WTC11 (cell line): ENCODE results near the gene LCN1. TPM values are rescaled to one million over a fixed set of nuclear protein-coding genes. Genes with fewer than 3 reads are reported as not detected.

Experiments
- ATAC-seq: fragments of 200-7000 bp; cut with Tn5 transposase; 2 replicates; pipeline ENCODE4 v1.10.0; 2021; ENCODE audit warnings: mild to moderate bottlenecking, moderate library complexity
- CTCF ChIA-PET: fragments of 300-600 bp; sonication (Branson Sonifier 250); formaldehyde crosslinking; loops from one replicate; lab custom pipeline; 2021; ENCODE audit warnings: antibody characterized with exemption; lab: Charles Lee
- POLR2A ChIA-PET: fragments of 350-600 bp; sonication (Branson Sonifier 250); formaldehyde crosslinking; loops from one replicate; lab custom pipeline; 2021; ENCODE audit warnings: antibody characterized with exemption; lab: Charles Lee
- DNase-seq: peaks from one replicate; pipeline ENCODE4 v3.0.0; 2021; ENCODE audit warnings: low spot score
- H3K27ac Mint-ChIP-seq: 2 replicates; pipeline ENCODE4 v1.8.0; 2021; ENCODE audit warnings: mixed read lengths
- H3K27me3 Mint-ChIP-seq: 2 replicates; pipeline ENCODE4 v1.8.0; 2021; ENCODE audit warnings: low read depth, mild to moderate bottlenecking, moderate library complexity, mixed read lengths
- H3K36me3 Mint-ChIP-seq: 2 replicates; pipeline ENCODE4 v1.8.0; 2021; ENCODE audit warnings: mixed read lengths
- H3K4me1 Mint-ChIP-seq: 2 replicates; pipeline ENCODE4 v1.8.0; 2022; ENCODE audit warnings: mixed read lengths
- H3K4me3 Mint-ChIP-seq: 2 replicates; pipeline ENCODE4 v1.8.0; 2021; ENCODE audit warnings: mild to moderate bottlenecking, moderate library complexity, mixed read lengths
- H3K9me3 Mint-ChIP-seq: 2 replicates; pipeline ENCODE4 v1.8.0; 2021; ENCODE audit warnings: mixed read lengths
- CREB1 ChIP-seq: sonication (generic); formaldehyde crosslinking; IDR thresholded peaks from 2 replicates; pipeline ENCODE4 v1.8.0; 2023; ENCODE audit warnings: mild to moderate bottlenecking, missing genetic modification reagents
- CREM ChIP-seq: sonication (generic); formaldehyde crosslinking; IDR thresholded peaks from 2 replicates; pipeline ENCODE4 v1.8.1; 2022; ENCODE audit warnings: mild to moderate bottlenecking, missing genetic modification reagents, moderate library complexity
- FOXP1 ChIP-seq: sonication (generic); formaldehyde crosslinking; IDR thresholded peaks from 2 replicates; pipeline ENCODE4 v1.8.0; 2022; ENCODE audit warnings: missing genetic modification reagents, mild to moderate bottlenecking, moderate library complexity, borderline replicate concordance
- HMGA2 ChIP-seq: fragments of 250-450 bp; sonication (Bioruptor Pico); IDR thresholded peaks from 2 replicates; pipeline ENCODE4 v1.4.0; 2021; ENCODE audit warnings: mild to moderate bottlenecking, moderate library complexity
- JUN ChIP-seq: sonication (generic); formaldehyde crosslinking; IDR thresholded peaks from 2 replicates; pipeline ENCODE4 v1.8.0; 2023; ENCODE audit warnings: mild to moderate bottlenecking, missing genetic modification reagents
- MYBL2 ChIP-seq: sonication (generic); formaldehyde crosslinking; IDR thresholded peaks from 2 replicates; pipeline ENCODE4 v1.8.1; 2023; ENCODE audit warnings: mild to moderate bottlenecking, moderate library complexity, missing genetic modification reagents
- NFATC4 ChIP-seq: fragments of 250-450 bp; sonication (Bioruptor Pico); IDR thresholded peaks from 2 replicates; pipeline ENCODE4 v1.9.0; 2021; ENCODE audit warnings: mild to moderate bottlenecking
- NR1H2 ChIP-seq: sonication (generic); formaldehyde crosslinking; IDR thresholded peaks from 2 replicates; pipeline ENCODE4 v1.9.0; 2021; ENCODE audit warnings: mild to moderate bottlenecking, moderate library complexity, missing genetic modification reagents
- NR2C2 ChIP-seq: sonication (generic); formaldehyde crosslinking; IDR thresholded peaks from 2 replicates; pipeline ENCODE4 v1.8.0; 2022; ENCODE audit warnings: mild to moderate bottlenecking, missing genetic modification reagents
- OVOL2 ChIP-seq: fragments of 250-450 bp; sonication (Bioruptor Pico); IDR thresholded peaks from 2 replicates; pipeline ENCODE4 v1.9.0; 2021; ENCODE audit warnings: mild to moderate bottlenecking, borderline replicate concordance
- RELA ChIP-seq: sonication (generic); formaldehyde crosslinking; IDR thresholded peaks from 2 replicates; pipeline ENCODE4 v1.8.1; 2022; ENCODE audit warnings: missing genetic modification reagents, mild to moderate bottlenecking, borderline replicate concordance
- SP1 ChIP-seq: sonication (generic); formaldehyde crosslinking; conservative IDR thresholded peaks from 2 replicates; pipeline ENCODE4 v1.8.1; 2022; ENCODE audit warnings: missing genetic modification reagents
- TEAD1 ChIP-seq: sonication (generic); formaldehyde crosslinking; IDR thresholded peaks from 2 replicates; pipeline ENCODE4 v1.8.0; 2022; ENCODE audit warnings: mild to moderate bottlenecking, missing genetic modification reagents
- TP53 ChIP-seq: sonication (generic); formaldehyde crosslinking; IDR thresholded peaks from 2 replicates; pipeline ENCODE4 v1.8.1; 2023; ENCODE audit warnings: mild to moderate bottlenecking, missing genetic modification reagents
- ZBTB21 ChIP-seq: sonication (generic); formaldehyde crosslinking; IDR thresholded peaks from 2 replicates; pipeline ENCODE4 v1.8.1; 2023; ENCODE audit warnings: mild to moderate bottlenecking, missing genetic modification reagents, borderline replicate concordance
- ZNF138 ChIP-seq: sonication (generic); formaldehyde crosslinking; conservative IDR thresholded peaks from 2 replicates; pipeline ENCODE4 v1.8.1; 2022; ENCODE audit warnings: mild to moderate bottlenecking, moderate library complexity, missing genetic modification reagents
- ZNF396 ChIP-seq: fragments of 250-450 bp; sonication (Bioruptor Pico); IDR thresholded peaks from 2 replicates; pipeline ENCODE4 v1.8.0; 2021; ENCODE audit warnings: mild to moderate bottlenecking, moderate library complexity, borderline replicate concordance
- total RNA-seq: library from RNA; stranded (reverse); gene quantifications from 3 replicates; pipeline ENCODE4 v1.2.3, GENCODE V29; 2021
- TF ChIP-seq, protein P1 (sequence below): fragments of 250-450 bp; sonication (Bioruptor Pico); IDR thresholded peaks from 2 replicates; pipeline ENCODE4 v1.9.0; 2021; ENCODE audit warnings: mild to moderate bottlenecking
- TF ChIP-seq, protein P2 (sequence below): sonication (generic); formaldehyde crosslinking; IDR thresholded peaks from 2 replicates; pipeline ENCODE4 v1.8.1; 2023; ENCODE audit warnings: mild to moderate bottlenecking, missing genetic modification reagents, moderate library complexity
- TF ChIP-seq, protein P3 (sequence below): sonication (generic); formaldehyde crosslinking; IDR thresholded peaks from 2 replicates; pipeline ENCODE4 v1.8.1; 2023; ENCODE audit warnings: mild to moderate bottlenecking, moderate library complexity, missing genetic modification reagents
- TF ChIP-seq, protein P4 (sequence below): sonication (generic); formaldehyde crosslinking; IDR thresholded peaks from 2 replicates; pipeline ENCODE4 v1.8.1; 2022; ENCODE audit warnings: mild to moderate bottlenecking, missing genetic modification reagents, moderate library complexity, borderline replicate concordance
- TF ChIP-seq, protein P5 (sequence below): fragments of 250-450 bp; sonication (Bioruptor Pico); IDR thresholded peaks from 2 replicates; pipeline ENCODE4 v2.1.2; 2022; ENCODE audit warnings: mild to moderate bottlenecking, moderate library complexity
- TF ChIP-seq, protein P6 (sequence below): fragments of 250-450 bp; sonication (Bioruptor Pico); IDR thresholded peaks from 2 replicates; pipeline ENCODE4 v1.9.0; 2021; ENCODE audit warnings: mild to moderate bottlenecking

The LCN1 gene
- total RNA-seq, 1 experiment from 2014 or later, result not detected

DNA sequence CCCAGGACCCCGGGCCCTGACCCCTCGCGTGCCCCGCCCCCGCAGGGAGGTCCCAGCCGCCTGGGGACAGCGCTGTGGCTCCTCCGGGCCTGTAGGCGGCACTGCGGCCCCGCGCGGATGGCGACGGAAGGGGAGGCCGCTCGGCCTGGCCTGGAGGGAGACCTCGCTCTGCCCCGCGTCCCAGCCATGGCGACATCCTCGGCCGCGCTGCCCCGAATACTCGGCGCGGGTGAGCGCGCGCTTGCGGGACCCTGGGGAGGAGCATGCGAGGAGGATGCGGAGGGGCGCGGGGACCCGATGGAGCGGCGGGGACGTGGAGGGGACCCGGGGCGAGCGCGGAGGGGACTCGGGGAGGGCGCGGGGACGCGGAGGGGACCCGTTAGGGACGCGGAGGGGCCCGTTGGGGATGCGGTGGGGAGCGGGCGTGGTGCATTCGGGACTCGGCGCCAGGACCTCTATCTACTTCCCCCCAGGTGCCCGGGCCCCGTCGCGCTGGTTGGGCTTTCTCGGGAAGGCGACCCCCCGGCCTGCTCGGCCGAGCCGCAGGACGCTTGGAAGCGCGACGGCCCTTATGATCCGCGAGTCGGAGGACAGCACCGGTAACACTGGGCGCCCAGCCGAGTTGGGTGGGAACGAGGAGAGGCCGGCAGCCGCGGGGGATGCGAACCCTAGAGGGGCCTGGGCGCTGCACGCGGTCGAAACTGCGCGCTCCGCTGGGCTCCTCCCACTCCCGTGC, 20.5 kb upstream of the LCN1 start, which contains the start of gene MRPS2 (continued):
- TF ChIP-seq ZBTB21 (peak; percentile 91; the same call in 1 of the 2 replicates), TP53 (CRISPR knock-in tag) (no peak), ZNF138 (CRISPR knock-in tag) (0 out of 2 replicates have a peak, but pooled peaks have one; percentile 74), JUN (CRISPR knock-in tag) (no peak), FOXP1 (CRISPR knock-in tag) (peak; percentile 92), HMGA2 (CRISPR knock-in tag) (no peak), NR2C2 (no peak), MYBL2 (CRISPR knock-in tag) (peak; percentile 55; the same call in 1 of the 2 replicates), TEAD1 (CRISPR knock-in tag) (peak; percentile 62), SP1 (CRISPR knock-in tag) (peak; percentile 95)
- TF ChIP-seq, protein P1, sequence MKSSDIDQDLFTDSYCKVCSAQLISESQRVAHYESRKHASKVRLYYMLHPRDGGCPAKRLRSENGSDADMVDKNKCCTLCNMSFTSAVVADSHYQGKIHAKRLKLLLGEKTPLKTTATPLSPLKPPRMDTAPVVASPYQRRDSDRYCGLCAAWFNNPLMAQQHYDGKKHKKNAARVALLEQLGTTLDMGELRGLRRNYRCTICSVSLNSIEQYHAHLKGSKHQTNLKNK (CRISPR knock-in tag), result no peak
- TF ChIP-seq, protein P2, sequence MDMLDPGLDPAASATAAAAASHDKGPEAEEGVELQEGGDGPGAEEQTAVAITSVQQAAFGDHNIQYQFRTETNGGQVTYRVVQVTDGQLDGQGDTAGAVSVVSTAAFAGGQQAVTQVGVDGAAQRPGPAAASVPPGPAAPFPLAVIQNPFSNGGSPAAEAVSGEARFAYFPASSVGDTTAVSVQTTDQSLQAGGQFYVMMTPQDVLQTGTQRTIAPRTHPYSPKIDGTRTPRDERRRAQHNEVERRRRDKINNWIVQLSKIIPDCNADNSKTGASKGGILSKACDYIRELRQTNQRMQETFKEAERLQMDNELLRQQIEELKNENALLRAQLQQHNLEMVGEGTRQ (CRISPR knock-in tag), result peak; percentile 42; the same call in 1 of the 2 replicates
- TF ChIP-seq, protein P3, sequence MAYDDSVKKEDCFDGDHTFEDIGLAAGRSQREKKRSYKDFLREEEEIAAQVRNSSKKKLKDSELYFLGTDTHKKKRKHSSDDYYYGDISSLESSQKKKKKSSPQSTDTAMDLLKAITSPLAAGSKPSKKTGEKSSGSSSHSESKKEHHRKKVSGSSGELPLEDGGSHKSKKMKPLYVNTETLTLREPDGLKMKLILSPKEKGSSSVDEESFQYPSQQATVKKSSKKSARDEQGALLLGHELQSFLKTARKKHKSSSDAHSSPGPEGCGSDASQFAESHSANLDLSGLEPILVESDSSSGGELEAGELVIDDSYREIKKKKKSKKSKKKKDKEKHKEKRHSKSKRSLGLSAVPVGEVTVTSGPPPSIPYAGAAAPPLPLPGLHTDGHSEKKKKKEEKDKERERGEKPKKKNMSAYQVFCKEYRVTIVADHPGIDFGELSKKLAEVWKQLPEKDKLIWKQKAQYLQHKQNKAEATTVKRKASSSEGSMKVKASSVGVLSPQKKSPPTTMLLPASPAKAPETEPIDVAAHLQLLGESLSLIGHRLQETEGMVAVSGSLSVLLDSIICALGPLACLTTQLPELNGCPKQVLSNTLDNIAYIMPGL, result peak; percentile 99

DNA sequence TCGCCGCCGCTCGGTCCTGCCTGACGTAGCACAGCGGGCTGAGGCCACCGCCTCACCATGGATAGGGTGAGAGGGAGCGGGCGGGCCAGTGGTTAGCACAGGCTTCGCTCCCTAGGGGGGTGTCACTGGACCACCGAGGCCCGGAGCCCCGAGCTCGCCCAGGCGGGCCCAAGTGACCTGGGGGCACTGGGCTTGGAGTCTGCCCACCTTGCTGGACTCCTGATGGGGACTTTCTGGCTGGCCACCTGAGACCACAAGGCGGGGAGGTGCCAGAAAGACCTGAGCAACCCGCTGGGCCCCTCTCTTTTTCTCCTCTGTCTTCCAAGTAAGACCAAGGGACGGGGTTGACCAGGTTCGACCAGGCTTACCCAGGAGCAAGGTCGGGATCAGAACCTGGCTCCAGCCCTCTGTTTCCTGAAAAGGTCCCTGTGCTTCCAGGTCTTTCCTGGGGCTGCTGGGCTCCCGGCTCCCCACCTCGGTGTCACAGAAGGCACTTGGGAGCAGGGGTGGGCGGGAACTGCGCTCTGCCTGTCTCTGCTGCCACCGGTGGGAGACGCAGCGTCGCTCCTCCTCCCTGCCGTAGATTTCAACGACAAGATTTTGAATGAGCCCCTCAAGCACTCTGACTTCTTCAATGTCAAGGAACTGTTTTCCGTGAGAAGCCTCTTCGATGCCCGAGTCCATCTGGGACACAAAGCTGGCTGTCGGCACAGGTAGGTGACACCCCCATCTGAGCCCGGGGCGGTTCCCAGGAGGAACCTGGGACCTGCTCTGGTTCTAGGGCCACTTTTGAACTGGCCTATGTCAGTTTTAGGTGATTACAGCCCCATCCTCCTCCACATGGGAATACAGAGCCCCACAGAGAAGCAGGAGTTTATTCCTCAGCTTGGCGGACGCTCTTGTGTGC, 19.7 kb upstream of the LCN1 start:
- Mint-ChIP-seq H3K27ac (peak overlapping the region; percentile 76), H3K4me3 (peak overlapping the region; percentile 80), H3K36me3 (peaks cover 21% of the 10 kb centered on the region), H3K4me1 (peaks cover 13% of the 10 kb centered on the region), H3K27me3 (no peaks in the 10 kb centered on the region), H3K9me3 (no peaks in the 10 kb centered on the region)
- POLR2A ChIA-PET, result no interaction called here
- DNase-seq, result no peak
- TF ChIP-seq MYBL2 (CRISPR knock-in tag) (0 out of 2 replicates have a peak, but pooled peaks have one; percentile 17), RELA (CRISPR knock-in tag) (no peak)
- CTCF ChIA-PET, result no interaction called here
- peak; percentile 10 for ATAC-seq

DNA sequence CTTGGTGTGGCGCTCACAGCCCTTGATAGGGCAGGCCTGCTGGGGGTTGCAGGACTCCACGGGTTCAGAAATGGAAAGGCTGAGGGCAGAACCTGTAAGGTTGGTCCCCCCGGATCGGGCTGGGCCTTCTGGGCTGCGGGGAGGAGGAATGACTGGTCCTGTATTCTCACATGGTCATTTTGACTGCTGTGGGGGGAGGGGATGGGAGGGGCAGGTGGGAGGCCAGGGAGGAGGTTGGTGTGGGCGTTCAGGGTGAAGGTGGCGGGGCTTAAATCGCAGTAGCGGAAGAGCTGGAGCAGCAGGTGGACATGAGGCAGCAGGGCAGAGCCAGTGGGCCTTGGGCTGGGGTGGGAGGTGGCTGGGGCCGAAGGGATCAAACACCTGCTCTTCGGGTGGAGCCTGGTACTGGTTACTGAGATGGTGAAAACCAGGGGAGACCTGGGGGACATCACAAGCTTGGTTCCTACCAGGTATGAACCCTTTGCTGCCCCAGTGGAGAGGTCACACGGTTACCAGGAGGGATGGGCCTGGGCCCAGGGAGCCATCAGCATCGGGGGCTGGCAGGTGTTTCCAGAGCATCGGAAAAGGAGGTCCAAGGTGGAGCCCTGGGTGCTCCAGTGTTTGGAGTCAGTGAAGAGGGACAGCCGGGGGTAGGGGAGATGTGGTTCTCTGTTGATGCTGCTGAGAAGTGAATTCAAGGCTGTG, 18.9 kb upstream of the LCN1 start:
- Mint-ChIP-seq H3K27me3 (no peaks in the 10 kb centered on the region), H3K4me3 (peak overlapping the region; percentile 80), H3K36me3 (peaks cover 21% of the 10 kb centered on the region), H3K9me3 (no peaks in the 10 kb centered on the region), H3K27ac (peak overlapping the region; percentile 36), H3K4me1 (peaks cover 13% of the 10 kb centered on the region)
- ChIA-PET POLR2A (no interaction called here), CTCF (no interaction called here)
- ATAC-seq, result no peak
- TF ChIP-seq HMGA2 (CRISPR knock-in tag), result no peak
- no peak for TF ChIP-seq ZNF396
- no peak for TF ChIP-seq NR1H2
- TF ChIP-seq, protein P4, sequence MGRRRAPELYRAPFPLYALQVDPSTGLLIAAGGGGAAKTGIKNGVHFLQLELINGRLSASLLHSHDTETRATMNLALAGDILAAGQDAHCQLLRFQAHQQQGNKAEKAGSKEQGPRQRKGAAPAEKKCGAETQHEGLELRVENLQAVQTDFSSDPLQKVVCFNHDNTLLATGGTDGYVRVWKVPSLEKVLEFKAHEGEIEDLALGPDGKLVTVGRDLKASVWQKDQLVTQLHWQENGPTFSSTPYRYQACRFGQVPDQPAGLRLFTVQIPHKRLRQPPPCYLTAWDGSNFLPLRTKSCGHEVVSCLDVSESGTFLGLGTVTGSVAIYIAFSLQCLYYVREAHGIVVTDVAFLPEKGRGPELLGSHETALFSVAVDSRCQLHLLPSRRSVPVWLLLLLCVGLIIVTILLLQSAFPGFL (CRISPR knock-in tag), result no peak
- no peak for TF ChIP-seq OVOL2 (CRISPR knock-in tag)
- TF ChIP-seq NFATC4 (CRISPR knock-in tag), result no peak
- no peak for TF ChIP-seq CREM (CRISPR knock-in tag)
- TF ChIP-seq CREB1 (CRISPR knock-in tag), result no peak
- TF ChIP-seq, protein P5, sequence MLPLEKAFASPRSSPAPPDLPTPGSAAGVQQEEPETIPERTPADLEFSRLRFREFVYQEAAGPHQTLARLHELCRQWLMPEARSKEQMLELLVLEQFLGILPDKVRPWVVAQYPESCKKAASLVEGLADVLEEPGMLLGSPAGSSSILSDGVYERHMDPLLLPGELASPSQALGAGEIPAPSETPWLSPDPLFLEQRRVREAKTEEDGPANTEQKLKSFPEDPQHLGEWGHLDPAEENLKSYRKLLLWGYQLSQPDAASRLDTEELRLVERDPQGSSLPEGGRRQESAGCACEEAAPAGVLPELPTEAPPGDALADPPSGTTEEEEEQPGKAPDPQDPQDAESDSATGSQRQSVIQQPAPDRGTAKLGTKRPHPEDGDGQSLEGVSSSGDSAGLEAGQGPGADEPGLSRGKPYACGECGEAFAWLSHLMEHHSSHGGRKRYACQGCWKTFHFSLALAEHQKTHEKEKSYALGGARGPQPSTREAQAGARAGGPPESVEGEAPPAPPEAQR (CRISPR knock-in tag), result no peak
- TF ChIP-seq, protein P6, sequence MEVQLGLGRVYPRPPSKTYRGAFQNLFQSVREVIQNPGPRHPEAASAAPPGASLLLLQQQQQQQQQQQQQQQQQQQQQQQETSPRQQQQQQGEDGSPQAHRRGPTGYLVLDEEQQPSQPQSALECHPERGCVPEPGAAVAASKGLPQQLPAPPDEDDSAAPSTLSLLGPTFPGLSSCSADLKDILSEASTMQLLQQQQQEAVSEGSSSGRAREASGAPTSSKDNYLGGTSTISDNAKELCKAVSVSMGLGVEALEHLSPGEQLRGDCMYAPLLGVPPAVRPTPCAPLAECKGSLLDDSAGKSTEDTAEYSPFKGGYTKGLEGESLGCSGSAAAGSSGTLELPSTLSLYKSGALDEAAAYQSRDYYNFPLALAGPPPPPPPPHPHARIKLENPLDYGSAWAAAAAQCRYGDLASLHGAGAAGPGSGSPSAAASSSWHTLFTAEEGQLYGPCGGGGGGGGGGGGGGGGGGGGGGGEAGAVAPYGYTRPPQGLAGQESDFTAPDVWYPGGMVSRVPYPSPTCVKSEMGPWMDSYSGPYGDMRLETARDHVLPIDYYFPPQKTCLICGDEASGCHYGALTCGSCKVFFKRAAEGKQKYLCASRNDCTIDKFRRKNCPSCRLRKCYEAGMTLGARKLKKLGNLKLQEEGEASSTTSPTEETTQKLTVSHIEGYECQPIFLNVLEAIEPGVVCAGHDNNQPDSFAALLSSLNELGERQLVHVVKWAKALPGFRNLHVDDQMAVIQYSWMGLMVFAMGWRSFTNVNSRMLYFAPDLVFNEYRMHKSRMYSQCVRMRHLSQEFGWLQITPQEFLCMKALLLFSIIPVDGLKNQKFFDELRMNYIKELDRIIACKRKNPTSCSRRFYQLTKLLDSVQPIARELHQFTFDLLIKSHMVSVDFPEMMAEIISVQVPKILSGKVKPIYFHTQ (CRISPR knock-in tag), result no peak
- no peak for DNase-seq
